ENCODE data around the gene MCM7.
"Not testable (repeated sequence)": the region's sequence is repeated elsewhere in the genome, so short reads cannot be mapped to it uniquely, and the experiment has no call there.

Gene MCM7

GRCh38 chr7:100101016-100101862 lies at the start of gene MCM7, which contains the start of gene AP4M1:
MCM7 (minus strand) TSS chr7:100101397; CDS start chr7:100101294, 103 bp downstream.
AP4M1 (plus strand) TSS chr7:100101643; CDS start chr7:100101715, 72 bp downstream.
- H3K9ac ChIP-seq (ENCODE audit: low read length) = peak within 1 kb of the TSS; percentile 83
- peak within 1 kb of the TSS; percentile 97 for H3K4me3 ChIP-seq (ENCODE audit: low read length)
- H3K9me3 ChIP-seq (ENCODE audit: control insufficient read depth, low read length) = no peaks in the 10 kb centered on the region
- H3K4me1 ChIP-seq (ENCODE audit: control insufficient read depth, insufficient read depth, low read length) = peaks cover 28% of the 10 kb centered on the region
- H3K27me3 ChIP-seq (ENCODE audit: control insufficient read depth, insufficient read depth, low read length) = no peaks in the 10 kb centered on the region
- peaks cover 13% of the 10 kb centered on the region for H3K36me3 ChIP-seq (ENCODE audit: control insufficient read depth, insufficient read depth, low read length)

GRCh38 chr7:100148559-100149328 lies 47.5 kb upstream of the MCM7 start, which contains the start of gene LAMTOR4:
LAMTOR4 (plus strand) TSS chr7:100148918; CDS start chr7:100148973, 55 bp downstream.
- peak within 1 kb of the TSS; percentile 81 for H3K9ac ChIP-seq (ENCODE audit: low read length)
- H3K4me3 ChIP-seq (ENCODE audit: low read length) = peak within 1 kb of the TSS; percentile 45
- H3K9me3 ChIP-seq (ENCODE audit: control insufficient read depth, low read length) = no peaks in the 10 kb centered on the region
- H3K27me3 ChIP-seq (ENCODE audit: control insufficient read depth, insufficient read depth, low read length) = no peaks in the 10 kb centered on the region
- H3K36me3 ChIP-seq (ENCODE audit: control insufficient read depth, insufficient read depth, low read length) = no peaks in the 10 kb centered on the region
- peaks cover 20% of the 10 kb centered on the region for H3K4me1 ChIP-seq (ENCODE audit: control insufficient read depth, insufficient read depth, low read length)

- no peaks in the 10 kb centered on the region for H3K36me3 ChIP-seq (ENCODE audit: control insufficient read depth, insufficient read depth, low read length)
- H3K9ac ChIP-seq (ENCODE audit: low read length) = peak overlapping the region; percentile 65
- no peaks in the 10 kb centered on the region for H3K27me3 ChIP-seq (ENCODE audit: control insufficient read depth, insufficient read depth, low read length)
- H3K9me3 ChIP-seq (ENCODE audit: control insufficient read depth, low read length) = no peaks in the 10 kb centered on the region
- H3K4me3 ChIP-seq (ENCODE audit: low read length) = peak overlapping the region; percentile 45
- peaks cover 15% of the 10 kb centered on the region for H3K4me1 ChIP-seq (ENCODE audit: control insufficient read depth, insufficient read depth, low read length)
These were observed 47.0 kb upstream of the MCM7 start for GRCh38 chr7:100148225-100148558.

GRCh38 chr7:100147278-100147677 lies 46.1 kb upstream of the MCM7 start:
- H3K9me3 ChIP-seq (ENCODE audit: control insufficient read depth, low read length) = no peaks in the 10 kb centered on the region
- no peaks in the 10 kb centered on the region for H3K36me3 ChIP-seq (ENCODE audit: control insufficient read depth, insufficient read depth, low read length)
- peaks cover 17% of the 10 kb centered on the region for H3K4me1 ChIP-seq (ENCODE audit: control insufficient read depth, insufficient read depth, low read length)
- no peak overlapping the region for H3K9ac ChIP-seq (ENCODE audit: low read length)
- no peaks in the 10 kb centered on the region for H3K27me3 ChIP-seq (ENCODE audit: control insufficient read depth, insufficient read depth, low read length)
- no peak overlapping the region for H3K4me3 ChIP-seq (ENCODE audit: low read length)

GRCh38 chr7:100146350-100146749 lies 45.2 kb upstream of the MCM7 start:
- H3K4me3 ChIP-seq (ENCODE audit: low read length); H3K27me3 ChIP-seq (ENCODE audit: control insufficient read depth, insufficient read depth, low read length); H3K9ac ChIP-seq (ENCODE audit: low read length); H3K9me3 ChIP-seq (ENCODE audit: control insufficient read depth, low read length); H3K36me3 ChIP-seq (ENCODE audit: control insufficient read depth, insufficient read depth, low read length): not testable (repeated sequence)
- H3K4me1 ChIP-seq (ENCODE audit: control insufficient read depth, insufficient read depth, low read length) = peaks cover 19% of the 10 kb centered on the region

GRCh38 chr7:100142461-100142860 lies 41.3 kb upstream of the MCM7 start:
- no peaks in the 10 kb centered on the region for H3K27me3 ChIP-seq (ENCODE audit: control insufficient read depth, insufficient read depth, low read length)
- H3K9me3 ChIP-seq (ENCODE audit: control insufficient read depth, low read length) = no peaks in the 10 kb centered on the region
- peaks cover 21% of the 10 kb centered on the region for H3K4me1 ChIP-seq (ENCODE audit: control insufficient read depth, insufficient read depth, low read length)
- H3K9ac ChIP-seq (ENCODE audit: low read length) = no peak overlapping the region
- no peaks in the 10 kb centered on the region for H3K36me3 ChIP-seq (ENCODE audit: control insufficient read depth, insufficient read depth, low read length)
- no peak overlapping the region for H3K4me3 ChIP-seq (ENCODE audit: low read length)

GRCh38 chr7:100141555-100141949 lies 40.4 kb upstream of the MCM7 start:
- no peaks in the 10 kb centered on the region for H3K36me3 ChIP-seq (ENCODE audit: control insufficient read depth, insufficient read depth, low read length)
- peaks cover 21% of the 10 kb centered on the region for H3K4me1 ChIP-seq (ENCODE audit: control insufficient read depth, insufficient read depth, low read length)
- no peak overlapping the region for H3K9ac ChIP-seq (ENCODE audit: low read length)
- H3K4me3 ChIP-seq (ENCODE audit: low read length) = no peak overlapping the region
- no peaks in the 10 kb centered on the region for H3K9me3 ChIP-seq (ENCODE audit: control insufficient read depth, low read length)
- no peaks in the 10 kb centered on the region for H3K27me3 ChIP-seq (ENCODE audit: control insufficient read depth, insufficient read depth, low read length)

GRCh38 chr7:100137851-100138760 lies 36.9 kb upstream of the MCM7 start:
- Histone ChIP-seq H3K9me3 (ENCODE audit: control insufficient read depth, low read length) (no peaks in the 10 kb centered on the region), H3K4me1 (ENCODE audit: control insufficient read depth, insufficient read depth, low read length) (peaks cover 21% of the 10 kb centered on the region), H3K36me3 (ENCODE audit: control insufficient read depth, insufficient read depth, low read length) (no peaks in the 10 kb centered on the region), H3K9ac (ENCODE audit: low read length) (no peak overlapping the region), H3K4me3 (ENCODE audit: low read length) (no peak overlapping the region), H3K27me3 (ENCODE audit: control insufficient read depth, insufficient read depth, low read length) (no peaks in the 10 kb centered on the region)

GRCh38 chr7:100132697-100133151 lies 31.5 kb upstream of the MCM7 start:
- no peaks in the 10 kb centered on the region for H3K9me3 ChIP-seq (ENCODE audit: control insufficient read depth, low read length)
- H3K9ac ChIP-seq (ENCODE audit: low read length) = no peak overlapping the region
- no peaks in the 10 kb centered on the region for H3K27me3 ChIP-seq (ENCODE audit: control insufficient read depth, insufficient read depth, low read length)
- H3K36me3 ChIP-seq (ENCODE audit: control insufficient read depth, insufficient read depth, low read length) = no peaks in the 10 kb centered on the region
- H3K4me3 ChIP-seq (ENCODE audit: low read length) = no peak overlapping the region
- H3K4me1 ChIP-seq (ENCODE audit: control insufficient read depth, insufficient read depth, low read length) = peaks cover 14% of the 10 kb centered on the region

GRCh38 chr7:100132126-100132525 lies 30.9 kb upstream of the MCM7 start:
- Histone ChIP-seq H3K4me1 (ENCODE audit: control insufficient read depth, insufficient read depth, low read length) (peaks cover 15% of the 10 kb centered on the region), H3K9ac (ENCODE audit: low read length) (no peak overlapping the region), H3K9me3 (ENCODE audit: control insufficient read depth, low read length) (no peaks in the 10 kb centered on the region), H3K4me3 (ENCODE audit: low read length) (no peak overlapping the region), H3K36me3 (ENCODE audit: control insufficient read depth, insufficient read depth, low read length) (no peaks in the 10 kb centered on the region), H3K27me3 (ENCODE audit: control insufficient read depth, insufficient read depth, low read length) (no peaks in the 10 kb centered on the region)

GRCh38 chr7:100130608-100131453 lies 29.6 kb upstream of the MCM7 start:
- peaks cover 21% of the 10 kb centered on the region for H3K4me1 ChIP-seq (ENCODE audit: control insufficient read depth, insufficient read depth, low read length)
- no peaks in the 10 kb centered on the region for H3K9me3 ChIP-seq (ENCODE audit: control insufficient read depth, low read length)
- peak overlapping the region; percentile 47 for H3K9ac ChIP-seq (ENCODE audit: low read length)
- no peaks in the 10 kb centered on the region for H3K36me3 ChIP-seq (ENCODE audit: control insufficient read depth, insufficient read depth, low read length)
- no peak overlapping the region for H3K4me3 ChIP-seq (ENCODE audit: low read length)
- H3K27me3 ChIP-seq (ENCODE audit: control insufficient read depth, insufficient read depth, low read length) = no peaks in the 10 kb centered on the region
